GM19395 (cell line): ENCODE results near the gene BRCA1.
"Not testable (repeated sequence)": the region's sequence is repeated elsewhere in the genome, so short reads cannot be mapped to it uniquely, and the experiment has no call there.

ENCODE experiments used
- ATAC-seq: cut with Tn5 transposase; IDR thresholded peaks from one replicate; pipeline ENCODE4 v1.9.1; 2021; ENCODE audit warnings: mild to moderate bottlenecking, moderate library complexity; ENCODE audit not compliant: unreplicated experiment

BRCA1 gene

GRCh38 chr17:43134774-43135453 is 9.8 kb upstream of the BRCA1 start:
- ATAC-seq = no peak

- not testable (repeated sequence) for ATAC-seq
Observed at GRCh38 chr17:43133439-43133838, 8.3 kb upstream of the BRCA1 start.

- ATAC-seq = no peak
Observed at GRCh38 chr17:43132117-43132516, 7.0 kb upstream of the BRCA1 start.

GRCh38 chr17:43129671-43130010 is 4.5 kb upstream of the BRCA1 start:
- no peak for ATAC-seq

GRCh38 chr17:43127333-43127876 is 2.2 kb upstream of the BRCA1 start:
- ATAC-seq = not testable (repeated sequence)

- no peak for ATAC-seq
Observed at GRCh38 chr17:43126911-43127290, 1.7 kb upstream of the BRCA1 start.

GRCh38 chr17:43125967-43126910 is 1.1 kb upstream of the BRCA1 start:
- no peak for ATAC-seq

- ATAC-seq = no peak
Observed at GRCh38 chr17:43118679-43119615, 6.2 kb downstream of the BRCA1 start.

GRCh38 chr17:43114151-43114552 is 11.0 kb downstream of the BRCA1 start:
- no peak for ATAC-seq

GRCh38 chr17:43106552-43106951 is 18.6 kb downstream of the BRCA1 start:
- no peak for ATAC-seq

GRCh38 chr17:43105146-43105545 is 20.0 kb downstream of the BRCA1 start:
- ATAC-seq = no peak

GRCh38 chr17:43104665-43105064 is 20.5 kb downstream of the BRCA1 start:
- ATAC-seq = no peak

- not testable (repeated sequence) for ATAC-seq
Observed at GRCh38 chr17:43095364-43095763, 29.8 kb downstream of the BRCA1 start.

GRCh38 chr17:43094129-43094835 is 30.9 kb downstream of the BRCA1 start:
- ATAC-seq = no peak

- no peak for ATAC-seq
Observed at GRCh38 chr17:43092901-43093300, 32.3 kb downstream of the BRCA1 start.

- no peak for ATAC-seq
Observed at GRCh38 chr17:43090022-43090421, 35.1 kb downstream of the BRCA1 start.

- no peak for ATAC-seq
Observed at GRCh38 chr17:43085474-43085873, 39.7 kb downstream of the BRCA1 start.

- ATAC-seq = no peak
Observed at GRCh38 chr17:43079641-43080302, 45.4 kb downstream of the BRCA1 start.

- no peak for ATAC-seq
Observed at GRCh38 chr17:43074869-43075268, 50.3 kb downstream of the BRCA1 start.

GRCh38 chr17:43070872-43071271 is 54.3 kb downstream of the BRCA1 start:
- ATAC-seq = no peak
